Upper lobe of left lung (tissue), 6 donors: Measurements from ENCODE around the gene KIF18B. TPM values are rescaled to one million over a fixed set of nuclear protein-coding genes. Genes with fewer than 3 reads are reported as not detected.

ENCODE experiments used
- ATAC-seq, 2 donors: fragments of 200-7000 bp; cut with Tn5 transposase; one replicate each; pipeline ENCODE4 v1.9.1; 2022; ENCODE audit warnings: mild to moderate bottlenecking in 2 of 2, moderate library complexity in 2 of 2; ENCODE audit not compliant: low FRiP score in 2 of 2
- DNase-seq, 2 donors: peaks; one replicate each; pipeline ENCODE4 v3.0.0-alpha.2; 2019 to 2020
- H3K27ac ChIP-seq, 4 donors: fragments of 200-600 bp; sonication (generic); one replicate each; pipeline ENCODE4 v1.5.1; 2016 to 2019
- H3K27me3 ChIP-seq, 4 donors: fragments of 200-600 bp; sonication (generic); one replicate each; pipeline ENCODE4 v1.5.1; 2017 to 2019
- H3K36me3 ChIP-seq, 4 donors: fragments of 200-600 bp; sonication (generic); one replicate each; pipeline ENCODE4 v1.5.1; 2016 to 2019
- H3K4me1 ChIP-seq, 4 donors: fragments of 200-600 bp; sonication (generic); one replicate each; pipeline ENCODE4 v1.5.1; 2018 to 2019
- H3K4me3 ChIP-seq, 4 donors: fragments of 200-600 bp; sonication (generic); one replicate each; pipeline ENCODE4 v1.5.1; 2017 to 2019; ENCODE audit warnings: mild to moderate bottlenecking in 2 of 4, moderate library complexity in 1 of 4
- H3K9me3 ChIP-seq, 4 donors: fragments of 200-600 bp; sonication (generic); one replicate each; pipeline ENCODE4 v1.5.1; 2018 to 2019
- EP300 ChIP-seq, 4 donors: sonication (generic); formaldehyde crosslinking; IDR thresholded peaks; one replicate each; pipeline ENCODE4 v1.5.1; 2017; ENCODE audit warnings: antibody characterized with exemption in 4 of 4, control low read depth in 2 of 4
- POLR2A ChIP-seq, 4 donors: fragments of 450-650 bp; IDR thresholded peaks; one replicate each; pipeline ENCODE4 v1.5.1; 2016 to 2017; ENCODE audit warnings: antibody characterized with exemption in 4 of 4, mild to moderate bottlenecking in 2 of 4
- POLR2AphosphoS5 ChIP-seq, 2 donors: sonication (generic); formaldehyde crosslinking; IDR thresholded peaks; one replicate each; pipeline ENCODE4 v1.5.1; 2017; ENCODE audit warnings: antibody characterized with exemption in 2 of 2
- WGBS, 2 donors: methylation state at CpG; one replicate each; pipeline ENCODE4 v1.1.5; 2017 to 2018; 5-methylcytosine and 5-hydroxymethylcytosine counted together
- total RNA-seq, 6 donors: library from RNA; depleted of rRNA in 4 of 6; stranded (reverse); fragments of >200 nt in 4 of 6; gene quantifications; one replicate each; pipeline versions ENCODE4 v1.1.0 to v1.2.1, GENCODE V29; 2016 to 2021
- TF ChIP-seq, protein P1 (sequence below), 6 experiments: fragments of 450-650 bp in 4 of 6; fragments of 200-600 bp in 2 of 6; sonication (generic) in 2 of 6; IDR thresholded peaks; one replicate each; pipeline ENCODE4 v1.5.1; 2016 to 2019; ENCODE audit warnings: antibody characterized with exemption in 6 of 6
- donor health status: DM: no; HTN: no; CAD: no; lungs with moderate emphysema.
- donor health status: DM: no; HTN: yes; CAD: no; lungs with severe emphysema.

Gene KIF18B
- total RNA-seq, 6 donors from 2014 or later: 0.49 to 2.9 (median 1.3) TPM

DNA sequence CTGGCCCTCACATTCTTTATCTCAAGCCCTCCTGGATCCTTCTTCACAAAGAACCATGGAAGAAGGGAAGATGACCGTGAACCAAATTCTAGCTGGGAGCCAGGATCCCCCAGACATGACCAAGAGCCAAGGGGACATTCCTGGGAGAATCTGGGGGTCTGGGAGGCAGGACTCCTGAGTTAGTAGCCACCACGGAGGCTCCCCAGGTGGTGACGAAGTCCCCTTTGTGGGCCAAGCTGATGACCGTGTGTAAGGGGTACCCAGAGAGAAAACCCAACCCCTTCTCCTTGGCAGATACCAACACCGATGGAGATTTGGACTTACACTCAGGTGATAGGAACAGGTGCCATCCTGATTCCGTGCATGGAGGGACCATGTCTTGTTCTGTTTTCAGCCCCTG is 25.4 kb downstream of the KIF18B start:
- TF ChIP-seq POLR2A (IDR thresholded peaks at IDR 0.05): no peak
- TF ChIP-seq EP300 (IDR thresholded peaks at IDR 0.05): no peak
- TF ChIP-seq POLR2AphosphoS5 (IDR thresholded peaks at IDR 0.05): no peak
- TF ChIP-seq, protein P1, sequence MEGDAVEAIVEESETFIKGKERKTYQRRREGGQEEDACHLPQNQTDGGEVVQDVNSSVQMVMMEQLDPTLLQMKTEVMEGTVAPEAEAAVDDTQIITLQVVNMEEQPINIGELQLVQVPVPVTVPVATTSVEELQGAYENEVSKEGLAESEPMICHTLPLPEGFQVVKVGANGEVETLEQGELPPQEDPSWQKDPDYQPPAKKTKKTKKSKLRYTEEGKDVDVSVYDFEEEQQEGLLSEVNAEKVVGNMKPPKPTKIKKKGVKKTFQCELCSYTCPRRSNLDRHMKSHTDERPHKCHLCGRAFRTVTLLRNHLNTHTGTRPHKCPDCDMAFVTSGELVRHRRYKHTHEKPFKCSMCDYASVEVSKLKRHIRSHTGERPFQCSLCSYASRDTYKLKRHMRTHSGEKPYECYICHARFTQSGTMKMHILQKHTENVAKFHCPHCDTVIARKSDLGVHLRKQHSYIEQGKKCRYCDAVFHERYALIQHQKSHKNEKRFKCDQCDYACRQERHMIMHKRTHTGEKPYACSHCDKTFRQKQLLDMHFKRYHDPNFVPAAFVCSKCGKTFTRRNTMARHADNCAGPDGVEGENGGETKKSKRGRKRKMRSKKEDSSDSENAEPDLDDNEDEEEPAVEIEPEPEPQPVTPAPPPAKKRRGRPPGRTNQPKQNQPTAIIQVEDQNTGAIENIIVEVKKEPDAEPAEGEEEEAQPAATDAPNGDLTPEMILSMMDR (IDR thresholded peaks at IDR 0.05): no peak
- Histone ChIP-seq H3K27ac (no peak overlapping the region), H3K36me3 (no peaks in the 10 kb centered on the region), H3K27me3 (no peaks in the 10 kb centered on the region), H3K4me1 (no peaks in the 10 kb centered on the region), H3K4me3 (no peak overlapping the region), H3K9me3 (no peaks in the 10 kb centered on the region)
- DNase-seq (no peak), ATAC-seq (no peak)
- 90 to 100% methylated on average over 1 to 6 of the region's 6 CpGs for WGBS, 2 donors

- ATAC-seq (no peak), DNase-seq (no peak)
- 71 to 76% methylated on average over 11 of the region's 11 CpGs for WGBS, 2 donors
- TF ChIP-seq EP300 (IDR thresholded peaks at IDR 0.05): no peak
- TF ChIP-seq, protein P1 (IDR thresholded peaks at IDR 0.05): no peak
- TF ChIP-seq POLR2A (IDR thresholded peaks at IDR 0.05): no peak
- no peak overlapping the region for H3K4me3 ChIP-seq
- H3K4me1 ChIP-seq: peaks cover 0 to 8% (median 4%) of the 10 kb centered on the region in 4 donors
- no peaks in the 10 kb centered on the region for H3K9me3 ChIP-seq
- no peak overlapping the region for H3K27ac ChIP-seq
- no peaks in the 10 kb centered on the region for H3K36me3 ChIP-seq
- no peaks in the 10 kb centered on the region for H3K27me3 ChIP-seq
Measured at GRCh38 chr17:44921122-44921882, 26.3 kb downstream of the KIF18B start.

- DNase-seq (no peak), ATAC-seq (no peak)
- Histone ChIP-seq H3K4me3 (no peak overlapping the region), H3K9me3 (no peaks in the 10 kb centered on the region), H3K27me3 (no peaks in the 10 kb centered on the region), H3K4me1 (peaks cover 0 to 16% (median 7%) of the 10 kb centered on the region in 4 donors), H3K36me3 (no peaks in the 10 kb centered on the region), H3K27ac (no peak overlapping the region)
- TF ChIP-seq POLR2AphosphoS5 (IDR thresholded peaks at IDR 0.05) (no peak), EP300 (IDR thresholded peaks at IDR 0.05) (no peak), POLR2A (IDR thresholded peaks at IDR 0.05) (no peak)
- TF ChIP-seq, protein P1 (IDR thresholded peaks at IDR 0.05): no peak
- 72 to 79% methylated on average over 7 of the region's 7 CpGs for WGBS, 2 donors
Measured at GRCh38 chr17:44920565-44920940, 27.0 kb downstream of the KIF18B start.

DNA sequence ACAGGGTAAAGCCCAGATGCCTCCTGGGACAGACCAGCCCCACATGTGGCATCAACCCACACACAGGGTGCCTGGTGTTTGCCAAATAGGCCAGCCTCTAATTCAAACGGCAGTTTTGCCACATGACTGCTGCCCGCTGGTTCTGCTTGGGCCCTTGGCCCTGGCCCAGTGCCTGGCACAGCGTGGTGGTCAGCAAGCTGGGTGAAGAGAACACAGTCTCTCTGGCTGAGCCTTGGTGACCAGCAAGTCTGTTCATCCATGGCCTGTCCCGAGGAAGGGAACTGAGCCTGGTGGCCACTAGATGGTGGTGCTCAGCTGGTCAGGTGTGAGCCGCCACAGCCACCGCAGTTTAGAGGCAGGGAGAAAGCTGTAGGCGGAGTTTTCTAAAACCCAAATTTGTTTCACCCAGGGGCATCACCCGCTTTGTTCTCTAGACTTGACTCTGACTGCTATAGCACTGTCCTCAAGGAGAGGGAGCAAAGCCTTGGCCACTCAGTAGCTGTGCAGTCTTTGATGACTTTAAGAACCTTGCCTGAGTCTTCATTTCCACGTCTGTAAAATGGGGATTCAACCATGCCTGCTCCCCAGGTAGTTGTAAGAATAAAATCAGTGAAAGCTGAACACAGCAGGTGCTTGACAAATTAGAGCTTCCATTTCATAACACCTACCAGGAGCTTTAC is 27.5 kb downstream of the KIF18B start:
- H3K4me1 ChIP-seq: peaks cover 0 to 17% (median 8%) of the 10 kb centered on the region in 4 donors
- peak; percentile 83 to 93 for ATAC-seq
- 20 to 38% methylated on average over 2 to 9 of the region's 9 CpGs for WGBS, 2 donors
- no peaks in the 10 kb centered on the region for H3K9me3 ChIP-seq
- no peak overlapping the region for H3K27ac ChIP-seq
- H3K27me3 ChIP-seq: no peaks in the 10 kb centered on the region
- H3K4me3 ChIP-seq: no peak overlapping the region
- DNase-seq: peak in 1 of 2 donors; percentile 81
- no peaks in the 10 kb centered on the region for H3K36me3 ChIP-seq
- TF ChIP-seq, protein P1 (IDR thresholded peaks at IDR 0.05): peak; percentile 80 to 91 (median 86)
- no peak for TF ChIP-seq POLR2A (IDR thresholded peaks at IDR 0.05)
- no peak for TF ChIP-seq POLR2AphosphoS5 (IDR thresholded peaks at IDR 0.05)
- TF ChIP-seq EP300 (IDR thresholded peaks at IDR 0.05): no peak
